GM12873 (cell line): ENCODE measurements around the gene SHF.
A peak's percentile ranks its signal among the peaks of the same experiment; 100 is the strongest.

ENCODE experiments used
- TF ChIP-seq, protein P1 (sequence below): IDR thresholded peaks from 2 replicates; pipeline ENCODE4 v1.5.1; 2012; ENCODE audit warnings: low read depth, mild to moderate bottlenecking, moderate library complexity, low read length, control low read depth; ENCODE audit not compliant: insufficient read depth; ENCODE audit errors: missing control alignments

Gene SHF

DNA sequence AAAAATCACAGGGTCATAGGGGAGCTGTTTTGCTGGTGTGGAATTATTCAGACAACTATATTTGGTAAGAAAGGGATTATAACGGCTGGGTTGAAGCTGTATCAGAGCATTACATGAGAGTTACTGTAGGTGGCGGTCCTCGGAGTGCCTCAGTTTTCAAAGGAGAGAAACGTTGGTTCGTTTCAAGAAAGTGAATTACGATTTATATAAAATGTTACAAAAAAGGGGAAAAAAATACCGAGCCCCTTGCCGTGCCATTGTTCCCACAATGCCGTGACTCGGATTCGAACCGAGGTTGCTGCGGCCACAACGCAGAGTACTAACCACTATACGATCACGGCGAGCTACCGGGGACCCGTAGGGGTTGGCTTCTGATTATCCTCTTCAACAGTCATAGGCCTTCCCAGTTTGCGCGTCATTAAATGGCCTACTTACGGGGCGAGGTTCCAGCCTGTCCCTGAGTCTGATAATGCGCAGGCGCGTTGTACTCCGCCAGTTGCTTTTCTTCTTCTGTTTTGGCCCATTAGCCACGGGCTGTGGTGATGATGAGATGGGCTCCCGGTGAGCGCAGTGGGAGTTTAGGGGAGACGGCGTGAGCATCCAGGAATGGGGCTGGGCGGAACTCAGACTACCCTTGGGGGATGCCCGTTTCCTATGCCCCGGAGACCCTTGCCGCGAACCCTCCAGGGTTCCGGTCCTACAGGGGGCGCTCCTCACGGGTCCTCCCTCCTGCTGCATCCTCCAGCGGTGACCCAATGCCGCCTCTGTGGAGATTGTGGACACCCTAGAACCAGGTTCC lies 10.8 kb upstream of the SHF start:
- TF ChIP-seq, protein P1, sequence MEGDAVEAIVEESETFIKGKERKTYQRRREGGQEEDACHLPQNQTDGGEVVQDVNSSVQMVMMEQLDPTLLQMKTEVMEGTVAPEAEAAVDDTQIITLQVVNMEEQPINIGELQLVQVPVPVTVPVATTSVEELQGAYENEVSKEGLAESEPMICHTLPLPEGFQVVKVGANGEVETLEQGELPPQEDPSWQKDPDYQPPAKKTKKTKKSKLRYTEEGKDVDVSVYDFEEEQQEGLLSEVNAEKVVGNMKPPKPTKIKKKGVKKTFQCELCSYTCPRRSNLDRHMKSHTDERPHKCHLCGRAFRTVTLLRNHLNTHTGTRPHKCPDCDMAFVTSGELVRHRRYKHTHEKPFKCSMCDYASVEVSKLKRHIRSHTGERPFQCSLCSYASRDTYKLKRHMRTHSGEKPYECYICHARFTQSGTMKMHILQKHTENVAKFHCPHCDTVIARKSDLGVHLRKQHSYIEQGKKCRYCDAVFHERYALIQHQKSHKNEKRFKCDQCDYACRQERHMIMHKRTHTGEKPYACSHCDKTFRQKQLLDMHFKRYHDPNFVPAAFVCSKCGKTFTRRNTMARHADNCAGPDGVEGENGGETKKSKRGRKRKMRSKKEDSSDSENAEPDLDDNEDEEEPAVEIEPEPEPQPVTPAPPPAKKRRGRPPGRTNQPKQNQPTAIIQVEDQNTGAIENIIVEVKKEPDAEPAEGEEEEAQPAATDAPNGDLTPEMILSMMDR, result peak; percentile 89

DNA sequence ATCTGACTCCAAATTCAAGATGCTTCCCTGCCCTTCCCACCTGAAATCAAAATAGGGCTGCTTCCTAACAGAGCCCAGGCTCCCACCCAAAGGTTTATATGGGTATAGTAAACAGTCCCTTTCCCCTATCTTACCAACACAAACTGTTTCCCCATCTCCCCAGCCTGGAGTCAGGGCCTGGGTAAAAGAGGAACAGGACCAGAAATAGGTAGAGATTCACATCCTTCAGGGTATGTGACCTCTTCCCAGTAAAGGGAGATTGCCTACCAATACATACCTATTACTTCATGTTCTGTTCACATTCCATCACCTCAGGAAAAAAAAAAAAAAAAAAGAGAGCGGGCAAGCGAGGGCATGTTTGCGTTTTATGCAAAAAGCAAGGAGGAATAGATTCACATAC lies 9.7 kb upstream of the SHF start:
- TF ChIP-seq, protein P1, result no peak

DNA sequence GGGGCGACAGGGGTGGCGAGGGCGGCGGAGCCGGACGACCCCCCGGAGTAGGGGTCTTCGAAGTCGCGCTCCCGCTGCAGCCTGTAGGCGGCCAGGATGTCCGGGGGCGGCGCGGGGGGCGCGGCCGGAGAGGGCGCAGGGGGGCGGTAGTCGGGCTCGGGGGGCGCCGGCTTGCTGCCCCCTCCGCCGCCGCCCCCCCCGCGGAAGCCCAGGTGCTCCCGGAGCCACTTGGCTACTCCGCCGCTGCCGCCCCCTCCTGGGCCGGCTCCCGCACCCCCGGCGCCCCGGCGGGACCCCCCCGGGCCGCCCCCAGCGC lies 230 bp downstream of the SHF start:
- TF ChIP-seq, protein P1, result no peak

DNA sequence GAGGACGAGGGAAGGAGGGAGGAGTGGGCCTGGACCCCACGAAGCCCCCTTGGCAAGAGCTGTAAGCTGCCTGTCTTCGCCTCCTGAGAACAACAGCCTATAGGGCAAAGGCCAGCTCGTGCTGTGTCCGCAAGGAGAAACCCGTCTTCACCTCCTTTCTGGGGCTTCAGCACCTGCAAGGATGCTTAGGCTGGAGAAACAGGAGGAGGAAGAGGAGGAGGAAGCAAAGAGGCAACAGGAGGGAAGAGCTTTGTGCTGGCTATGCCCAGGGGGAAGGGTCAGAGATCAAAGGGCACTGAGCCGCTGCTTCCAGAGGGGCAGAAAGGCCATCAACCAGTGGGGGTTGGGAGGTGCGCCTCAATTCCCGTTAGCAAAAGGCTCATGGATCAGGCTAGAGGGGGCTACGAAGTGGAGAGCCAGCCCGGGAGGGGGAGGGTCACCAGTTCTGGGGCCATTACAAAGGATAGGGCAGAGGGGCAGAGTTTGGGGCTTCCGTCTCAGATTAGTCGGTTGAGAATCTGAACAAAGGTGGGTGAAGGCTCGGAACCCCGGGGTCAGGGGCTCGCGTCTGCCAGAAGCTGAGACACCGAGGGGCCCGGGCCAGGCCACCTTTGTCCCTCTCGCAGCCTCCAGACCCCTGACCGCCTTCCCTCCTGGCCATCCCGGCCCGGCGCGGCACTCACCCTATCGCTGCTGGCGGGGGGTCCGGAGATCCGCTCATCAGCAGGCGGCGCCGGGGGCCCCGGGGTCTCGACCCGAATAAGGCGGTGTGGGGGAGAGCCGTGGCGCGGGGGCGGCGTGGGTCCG lies 792 bp downstream of the SHF start:
- TF ChIP-seq, protein P1, result no peak

DNA sequence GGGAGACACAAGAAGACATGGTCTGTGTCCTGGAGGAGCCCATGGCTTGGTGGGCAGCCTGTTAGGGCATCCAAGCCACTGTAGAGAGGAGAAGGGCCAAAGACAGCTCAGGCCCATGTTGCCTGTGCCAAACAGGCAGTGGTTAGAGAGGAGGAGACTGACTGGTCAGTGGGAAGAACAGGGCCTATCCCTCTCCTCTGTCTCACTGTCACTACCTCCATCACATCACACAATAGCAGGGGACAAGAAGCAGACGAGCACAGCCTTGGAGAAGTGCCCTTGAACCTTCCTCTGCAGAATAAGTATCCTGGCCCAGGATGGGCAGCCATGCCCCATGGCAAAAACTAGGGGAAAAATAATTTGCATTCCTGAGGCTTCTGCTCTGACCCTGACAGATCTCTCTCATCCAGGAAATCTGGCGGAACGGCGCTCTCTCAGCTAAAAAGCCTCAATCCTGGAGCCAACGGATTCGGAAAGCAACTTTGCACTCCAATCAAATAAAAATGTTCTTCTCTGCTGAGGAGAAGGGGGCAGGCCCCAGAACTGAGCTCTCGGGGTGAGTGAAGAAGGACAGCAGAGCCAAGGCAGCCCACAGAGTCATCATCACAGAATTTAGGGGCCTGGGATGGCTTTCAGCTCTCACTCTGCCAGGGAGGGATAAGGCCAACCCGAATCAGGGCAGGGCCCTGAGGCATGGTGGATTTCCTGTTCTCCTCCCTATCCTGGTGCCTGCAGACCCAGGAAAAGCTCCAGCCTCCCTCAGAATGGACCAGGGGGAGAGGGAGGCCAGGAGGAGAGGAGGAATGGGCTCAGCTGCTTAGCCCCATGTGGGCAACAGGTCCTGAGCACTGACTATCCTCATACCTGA lies 1.6 kb downstream of the SHF start:
- TF ChIP-seq, protein P1, result no peak

DNA sequence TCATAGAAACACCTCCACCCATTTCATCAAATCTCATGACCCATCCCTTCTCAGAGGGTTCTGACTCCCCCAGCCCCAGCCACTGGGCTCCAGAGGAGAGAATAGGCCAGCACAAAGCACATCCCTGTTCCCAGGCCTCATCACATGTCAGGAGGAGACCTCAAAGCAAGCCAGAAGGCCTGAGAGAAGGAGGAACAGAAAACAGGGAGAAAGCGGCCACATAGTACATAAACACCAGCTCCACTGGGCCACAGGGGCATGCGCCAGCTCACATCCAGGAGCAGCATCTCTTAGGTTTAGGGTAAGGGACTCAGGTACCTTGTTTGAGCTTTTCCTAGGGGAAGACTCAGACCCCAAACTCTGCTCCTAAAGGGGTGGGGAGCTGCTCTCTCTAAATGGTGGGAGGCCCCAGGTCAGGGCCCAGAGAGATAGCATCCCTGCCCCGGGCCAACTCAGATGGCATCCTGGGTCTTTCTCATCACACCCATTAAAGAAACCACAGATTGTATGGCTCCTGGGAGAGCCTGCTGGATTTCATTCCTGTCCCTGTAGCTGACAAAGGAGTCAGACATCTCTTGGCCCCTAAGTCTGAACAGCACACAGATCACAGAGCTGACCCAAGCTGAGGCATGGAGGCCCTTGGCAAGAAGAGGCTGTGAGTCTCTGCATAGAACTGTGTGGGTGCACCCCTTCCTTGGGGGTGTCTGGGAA lies 2.5 kb downstream of the SHF start:
- TF ChIP-seq, protein P1, result no peak
